ENCODE measurements around the gene AGBL1.

DNA sequence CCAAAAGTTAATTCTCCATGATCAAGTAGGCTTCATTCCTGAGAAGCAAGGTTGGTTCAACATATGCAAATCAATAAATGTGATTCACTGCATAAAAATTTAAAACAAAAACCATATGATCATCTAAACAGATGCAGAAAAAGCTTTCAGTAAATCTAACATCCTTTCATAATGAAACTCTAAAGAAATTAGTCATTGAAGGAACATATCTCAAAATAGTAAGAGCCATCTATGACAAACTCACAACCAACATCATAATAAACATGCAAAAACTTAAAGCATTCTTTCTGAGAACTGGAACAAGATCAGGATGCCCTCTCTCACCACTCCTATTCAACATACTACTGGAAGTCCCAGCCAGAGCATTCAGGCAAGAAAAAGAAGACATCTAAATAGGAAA is 254.1 kb downstream of the AGBL1 start:
- TF ChIP-seq, protein P1, sequence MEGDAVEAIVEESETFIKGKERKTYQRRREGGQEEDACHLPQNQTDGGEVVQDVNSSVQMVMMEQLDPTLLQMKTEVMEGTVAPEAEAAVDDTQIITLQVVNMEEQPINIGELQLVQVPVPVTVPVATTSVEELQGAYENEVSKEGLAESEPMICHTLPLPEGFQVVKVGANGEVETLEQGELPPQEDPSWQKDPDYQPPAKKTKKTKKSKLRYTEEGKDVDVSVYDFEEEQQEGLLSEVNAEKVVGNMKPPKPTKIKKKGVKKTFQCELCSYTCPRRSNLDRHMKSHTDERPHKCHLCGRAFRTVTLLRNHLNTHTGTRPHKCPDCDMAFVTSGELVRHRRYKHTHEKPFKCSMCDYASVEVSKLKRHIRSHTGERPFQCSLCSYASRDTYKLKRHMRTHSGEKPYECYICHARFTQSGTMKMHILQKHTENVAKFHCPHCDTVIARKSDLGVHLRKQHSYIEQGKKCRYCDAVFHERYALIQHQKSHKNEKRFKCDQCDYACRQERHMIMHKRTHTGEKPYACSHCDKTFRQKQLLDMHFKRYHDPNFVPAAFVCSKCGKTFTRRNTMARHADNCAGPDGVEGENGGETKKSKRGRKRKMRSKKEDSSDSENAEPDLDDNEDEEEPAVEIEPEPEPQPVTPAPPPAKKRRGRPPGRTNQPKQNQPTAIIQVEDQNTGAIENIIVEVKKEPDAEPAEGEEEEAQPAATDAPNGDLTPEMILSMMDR (IDR thresholded peaks at IDR 0.05), result no peak
- no peak for TF ChIP-seq POLR2AphosphoS5 (IDR thresholded peaks at IDR 0.05)
